Measurements from ENCODE around the gene DET1. TPM values are rescaled to one million over a fixed set of nuclear protein-coding genes. Genes with fewer than 3 reads are reported as not detected.

The DET1 gene
- total and polyA plus RNA-seq, 2 of the 13 experiments (the other 11 are each of a cell fraction or from before 2014, with no cell fraction given), result 2.2 to 4.2 TPM

- TF ChIP-seq, protein P1, sequence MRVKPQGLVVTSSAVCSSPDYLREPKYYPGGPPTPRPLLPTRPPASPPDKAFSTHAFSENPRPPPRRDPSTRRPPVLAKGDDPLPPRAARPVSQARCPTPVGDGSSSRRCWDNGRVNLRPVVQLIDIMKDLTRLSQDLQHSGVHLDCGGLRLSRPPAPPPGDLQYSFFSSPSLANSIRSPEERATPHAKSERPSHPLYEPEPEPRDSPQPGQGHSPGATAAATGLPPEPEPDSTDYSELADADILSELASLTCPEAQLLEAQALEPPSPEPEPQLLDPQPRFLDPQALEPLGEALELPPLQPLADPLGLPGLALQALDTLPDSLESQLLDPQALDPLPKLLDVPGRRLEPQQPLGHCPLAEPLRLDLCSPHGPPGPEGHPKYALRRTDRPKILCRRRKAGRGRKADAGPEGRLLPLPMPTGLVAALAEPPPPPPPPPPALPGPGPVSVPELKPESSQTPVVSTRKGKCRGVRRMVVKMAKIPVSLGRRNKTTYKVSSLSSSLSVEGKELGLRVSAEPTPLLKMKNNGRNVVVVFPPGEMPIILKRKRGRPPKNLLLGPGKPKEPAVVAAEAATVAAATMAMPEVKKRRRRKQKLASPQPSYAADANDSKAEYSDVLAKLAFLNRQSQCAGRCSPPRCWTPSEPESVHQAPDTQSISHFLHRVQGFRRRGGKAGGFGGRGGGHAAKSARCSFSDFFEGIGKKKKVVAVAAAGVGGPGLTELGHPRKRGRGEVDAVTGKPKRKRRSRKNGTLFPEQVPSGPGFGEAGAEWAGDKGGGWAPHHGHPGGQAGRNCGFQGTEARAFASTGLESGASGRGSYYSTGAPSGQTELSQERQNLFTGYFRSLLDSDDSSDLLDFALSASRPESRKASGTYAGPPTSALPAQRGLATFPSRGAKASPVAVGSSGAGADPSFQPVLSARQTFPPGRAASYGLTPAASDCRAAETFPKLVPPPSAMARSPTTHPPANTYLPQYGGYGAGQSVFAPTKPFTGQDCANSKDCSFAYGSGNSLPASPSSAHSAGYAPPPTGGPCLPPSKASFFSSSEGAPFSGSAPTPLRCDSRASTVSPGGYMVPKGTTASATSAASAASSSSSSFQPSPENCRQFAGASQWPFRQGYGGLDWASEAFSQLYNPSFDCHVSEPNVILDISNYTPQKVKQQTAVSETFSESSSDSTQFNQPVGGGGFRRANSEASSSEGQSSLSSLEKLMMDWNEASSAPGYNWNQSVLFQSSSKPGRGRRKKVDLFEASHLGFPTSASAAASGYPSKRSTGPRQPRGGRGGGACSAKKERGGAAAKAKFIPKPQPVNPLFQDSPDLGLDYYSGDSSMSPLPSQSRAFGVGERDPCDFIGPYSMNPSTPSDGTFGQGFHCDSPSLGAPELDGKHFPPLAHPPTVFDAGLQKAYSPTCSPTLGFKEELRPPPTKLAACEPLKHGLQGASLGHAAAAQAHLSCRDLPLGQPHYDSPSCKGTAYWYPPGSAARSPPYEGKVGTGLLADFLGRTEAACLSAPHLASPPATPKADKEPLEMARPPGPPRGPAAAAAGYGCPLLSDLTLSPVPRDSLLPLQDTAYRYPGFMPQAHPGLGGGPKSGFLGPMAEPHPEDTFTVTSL (CRISPR knock-in tag; IDR thresholded peaks at IDR 0.05; ENCODE audit: borderline replicate concordance), result no peak
- TF ChIP-seq ZBTB7B (CRISPR knock-in tag; IDR thresholded peaks at IDR 0.05), result no peak
- no peak for TF ChIP-seq NCOA1 (CRISPR knock-in tag; IDR thresholded peaks at IDR 0.05)
- no peak for TF ChIP-seq NONO (IDR thresholded peaks at IDR 0.05)
- peak; percentile 55; the same call in 1 of the 2 replicates for TF ChIP-seq NONO (CRISPR knock-in tag; conservative IDR thresholded peaks at IDR 0.05)
- no peak; the same call in 1 of the 2 replicates for TF ChIP-seq ETV5 (CRISPR knock-in tag; IDR thresholded peaks at IDR 0.05; ENCODE audit: borderline replicate concordance)
- TF ChIP-seq ZNF3 (CRISPR knock-in tag; IDR thresholded peaks at IDR 0.05), result no peak
- no peak for TF ChIP-seq ZNF672 (CRISPR knock-in tag; IDR thresholded peaks at IDR 0.05)
- no peak for TF ChIP-seq TMF1 (CRISPR knock-in tag; IDR thresholded peaks at IDR 0.05; ENCODE audit: low read depth)
- no peak for TF ChIP-seq PPARG (CRISPR knock-in tag; conservative IDR thresholded peaks at IDR 0.05)
- no peak for TF ChIP-seq BCLAF1 (IDR thresholded peaks at IDR 0.05)
- no peak for TF ChIP-seq U2AF2 (IDR thresholded peaks at IDR 0.05; ENCODE audit: low read depth, low read length)
- TF ChIP-seq TFAP4 (IDR thresholded peaks at IDR 0.05; ENCODE audit: borderline replicate concordance, low read depth), result no peak
- TF ChIP-seq HNRNPUL1 (IDR thresholded peaks at IDR 0.05; ENCODE audit: low read depth, low read length), result no peak
- TF ChIP-seq, protein P2, sequence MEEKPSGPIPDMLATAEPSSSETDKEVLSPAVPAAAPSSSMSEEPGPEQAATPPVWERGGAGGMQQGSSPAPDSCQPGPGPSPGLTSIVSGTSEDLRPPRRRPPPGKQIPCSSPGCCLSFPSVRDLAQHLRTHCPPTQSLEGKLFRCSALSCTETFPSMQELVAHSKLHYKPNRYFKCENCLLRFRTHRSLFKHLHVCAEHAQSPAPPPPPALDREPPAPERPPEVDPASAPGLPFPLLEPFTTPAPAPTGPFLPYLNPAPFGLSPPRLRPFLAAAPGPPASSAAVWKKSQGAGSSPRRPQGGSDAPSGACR (CRISPR knock-in tag; IDR thresholded peaks at IDR 0.05), result peak; percentile 66; the same call in 1 of the 2 replicates
- TF ChIP-seq KAT8 (CRISPR knock-in tag; IDR thresholded peaks at IDR 0.05), result peak; percentile 96
- no peak for TF ChIP-seq PRPF4 (IDR thresholded peaks at IDR 0.05; ENCODE audit: low read depth, low read length, poor library complexity, severe bottlenecking)
- no peak for TF ChIP-seq ZNF296 (CRISPR knock-in tag; conservative IDR thresholded peaks at IDR 0.05)
- TF ChIP-seq TRIM24 (CRISPR knock-in tag; IDR thresholded peaks at IDR 0.05), result no peak
- peak; percentile 12; the same call in 1 of the 2 replicates for TF ChIP-seq ZBTB38 (CRISPR knock-in tag; IDR thresholded peaks at IDR 0.05)
Observed at GRCh38 chr15:88546248-88547129, at the start of gene DET1 (continued).
